Measurements from ENCODE around the gene OR2AG2. TPM values are rescaled to one million over a fixed set of nuclear protein-coding genes. Genes with fewer than 3 reads are reported as not detected.
A peak's percentile ranks its signal among the peaks of the same experiment; 100 is the strongest.
"Not testable (repeated sequence)": the region's sequence is repeated elsewhere in the genome, so short reads cannot be mapped to it uniquely, and the experiment has no call there.

Gene OR2AG2, protein sequence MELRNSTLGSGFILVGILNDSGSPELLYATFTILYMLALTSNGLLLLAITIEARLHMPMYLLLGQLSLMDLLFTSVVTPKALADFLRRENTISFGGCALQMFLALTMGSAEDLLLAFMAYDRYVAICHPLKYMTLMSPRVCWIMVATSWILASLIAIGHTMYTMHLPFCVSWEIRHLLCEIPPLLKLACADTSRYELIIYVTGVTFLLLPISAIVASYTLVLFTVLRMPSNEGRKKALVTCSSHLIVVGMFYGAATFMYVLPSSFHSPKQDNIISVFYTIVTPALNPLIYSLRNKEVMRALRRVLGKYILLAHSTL
- under 1 TPM in 3 of 4 donors, not detected in 1; 0.08 to 0.11 (median 0.09) TPM for polyA plus RNA-seq (ENCODE audit: insufficient read length in 4 of 4)

DNA sequence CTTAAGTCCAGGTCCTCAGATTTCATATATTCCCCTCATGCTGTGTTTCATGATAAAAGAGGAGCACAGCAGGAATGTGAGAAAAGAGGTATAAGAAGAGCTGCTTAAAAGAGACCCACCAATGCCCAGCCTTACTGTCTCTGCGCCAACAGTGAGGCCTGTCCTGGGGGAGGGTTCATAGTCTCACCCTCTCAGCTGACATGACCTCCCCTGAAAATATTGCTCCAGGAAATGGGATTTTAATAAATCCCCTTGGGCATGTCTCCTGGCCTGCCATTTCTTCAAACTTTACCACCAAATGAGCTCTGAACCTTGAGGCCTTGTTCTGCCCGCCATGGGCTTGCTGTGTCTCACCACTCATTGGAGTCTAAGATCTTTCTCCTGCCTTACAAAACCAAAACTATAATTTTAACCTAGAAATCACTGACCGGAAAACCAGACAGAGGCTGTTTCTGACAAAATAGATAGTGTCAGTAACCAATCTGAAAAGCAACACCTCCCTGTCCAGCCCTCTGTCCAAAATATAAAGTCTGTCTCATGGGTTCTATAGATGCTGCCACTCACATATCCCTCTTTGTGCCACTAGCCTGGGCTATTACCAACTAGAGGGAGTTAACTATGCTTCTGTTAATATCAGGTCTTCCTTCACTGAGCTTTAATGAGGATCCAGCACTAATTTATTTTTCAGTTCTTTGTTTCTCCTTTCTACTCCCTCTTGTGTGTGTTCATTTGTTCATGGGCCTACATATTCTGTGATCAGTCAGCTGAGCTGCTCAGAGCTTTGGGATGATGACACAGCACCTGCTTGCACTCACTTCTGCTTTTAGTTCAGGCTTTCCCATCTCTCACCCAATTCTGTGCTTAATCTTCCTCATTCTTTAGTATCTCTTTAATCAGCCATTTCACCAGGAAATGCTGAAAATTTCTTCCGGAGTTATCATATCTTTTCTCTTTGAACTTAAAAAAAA is at the start of gene OR2AG2:
TSS of gene OR2AG2 (minus strand) at position 51 of the 968 bp plus-strand sequence. CDS start 3,019 bp downstream, outside the sequence.
- no peak for DNase-seq (ENCODE audit: low read depth in 4 of 4, low spot score in 3 of 4)

DNA sequence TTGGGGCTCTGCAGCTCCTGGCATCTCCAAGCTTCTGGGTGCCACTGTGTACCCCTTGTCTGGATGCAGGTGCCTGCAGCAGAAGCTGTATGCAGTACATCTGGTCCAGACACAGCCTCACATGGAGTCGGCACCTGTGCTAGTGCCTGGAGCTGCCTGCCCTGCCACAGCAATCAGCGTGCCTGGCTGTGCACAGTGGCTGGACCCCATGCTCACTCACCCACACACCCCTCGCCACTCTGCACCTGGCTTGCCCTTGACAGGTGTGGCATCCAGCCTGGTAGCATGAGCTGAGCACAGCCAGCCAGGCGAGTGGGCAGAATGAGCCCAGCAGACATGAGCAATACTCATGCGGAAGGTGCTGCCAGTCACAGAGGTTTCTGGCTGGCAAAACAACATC is 47.2 kb upstream of the OR2AG2 start:
- no peak for DNase-seq (ENCODE audit: low read depth in 4 of 4, low spot score in 3 of 4)

DNA sequence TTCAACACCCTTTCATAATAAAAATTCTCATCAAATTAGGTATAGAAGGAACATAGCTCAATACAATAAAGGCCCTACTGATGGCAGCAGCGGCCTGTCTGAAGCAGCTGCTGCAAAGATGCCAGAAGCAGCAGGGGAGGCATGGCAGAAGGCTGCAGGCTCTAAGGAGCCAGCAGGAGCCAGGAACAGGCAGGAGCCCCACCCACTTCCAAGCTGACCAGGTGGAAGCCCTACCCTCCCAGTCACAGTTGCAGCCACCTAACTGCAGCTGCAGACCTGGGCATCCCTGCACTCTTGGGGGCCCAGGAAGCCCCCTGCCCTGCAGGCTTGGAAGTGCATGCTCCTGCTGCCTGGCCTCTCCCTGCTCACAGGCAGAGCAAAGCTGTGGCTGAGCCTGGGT is 45.9 kb upstream of the OR2AG2 start:
- DNase-seq (ENCODE audit: low read depth in 4 of 4, low spot score in 3 of 4), result no peak

DNA sequence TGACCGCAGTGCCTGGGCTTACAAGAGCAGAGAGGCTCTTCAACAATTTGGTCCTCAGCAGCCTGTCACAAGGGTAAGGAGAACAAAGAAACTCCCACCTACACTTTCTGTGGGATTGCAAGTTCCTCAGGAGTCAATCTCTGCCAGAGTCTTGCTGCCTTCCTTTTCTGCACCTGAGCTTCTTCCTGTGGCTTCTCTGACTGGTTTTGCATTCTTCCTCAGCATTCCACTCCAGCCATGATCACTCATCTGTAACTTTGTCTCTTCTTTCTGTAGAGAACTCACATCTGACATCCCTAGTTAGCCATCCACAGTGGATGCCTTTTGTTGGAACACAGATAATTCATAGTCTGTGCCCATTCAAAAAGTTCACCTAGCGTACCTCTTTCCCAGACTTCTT is 41.9 kb upstream of the OR2AG2 start:
- no peak for DNase-seq (ENCODE audit: low read depth in 4 of 4, low spot score in 3 of 4)

DNA sequence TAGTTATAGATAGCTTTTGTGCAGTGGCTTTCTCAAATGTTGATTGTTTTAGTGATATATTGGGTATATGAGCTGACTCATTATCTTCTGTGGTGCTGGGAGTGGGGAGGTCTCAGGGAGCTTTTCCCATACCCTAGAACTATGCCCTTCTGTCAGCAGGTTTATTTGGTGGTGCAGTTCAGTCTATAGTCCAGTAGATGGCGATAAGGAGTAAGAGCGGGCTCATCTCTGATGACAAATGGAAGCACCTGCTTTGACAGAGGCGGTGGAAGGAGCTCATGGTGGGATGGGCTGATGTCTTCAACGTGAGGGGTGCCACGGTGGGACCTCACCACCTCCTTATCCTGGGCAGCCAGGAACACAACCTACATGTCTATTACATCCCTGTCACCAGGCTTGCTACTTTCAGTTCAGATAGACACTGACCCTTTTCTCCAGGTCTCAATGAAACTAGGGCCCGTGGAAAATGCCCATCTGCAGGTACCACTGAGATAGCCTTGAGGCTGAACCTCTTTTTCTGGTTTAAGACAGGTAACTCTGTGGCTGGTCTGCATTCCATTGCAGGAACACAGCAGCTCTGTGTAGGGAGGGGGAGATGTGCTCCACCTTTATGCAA is 40.7 kb upstream of the OR2AG2 start:
- DNase-seq (ENCODE audit: low read depth in 4 of 4, low spot score in 3 of 4), result peak in 3 of 4 donors; percentile 4 to 16 (median 7)

DNA sequence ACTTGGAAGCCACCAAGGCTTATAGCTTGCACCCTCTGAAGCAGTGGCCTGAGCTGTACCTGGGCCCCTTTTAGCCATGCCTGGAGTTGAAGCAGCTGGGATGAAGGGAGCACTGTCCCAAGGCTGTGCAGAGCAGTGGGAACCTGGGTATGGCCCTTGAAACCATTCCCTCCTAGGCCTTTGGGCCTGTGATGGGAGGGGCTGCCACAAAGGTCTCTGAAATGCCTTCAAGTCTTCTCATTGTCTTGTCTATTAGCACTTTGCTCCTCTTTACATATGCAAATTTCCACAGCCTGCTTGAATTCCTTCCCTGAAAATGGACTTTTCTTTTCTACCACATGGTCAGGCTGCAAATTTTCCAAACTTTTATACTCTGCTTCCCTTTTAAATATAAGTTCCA is 29.3 kb upstream of the OR2AG2 start:
- not testable (repeated sequence) for DNase-seq (ENCODE audit: low read depth in 4 of 4, low spot score in 3 of 4)

DNA sequence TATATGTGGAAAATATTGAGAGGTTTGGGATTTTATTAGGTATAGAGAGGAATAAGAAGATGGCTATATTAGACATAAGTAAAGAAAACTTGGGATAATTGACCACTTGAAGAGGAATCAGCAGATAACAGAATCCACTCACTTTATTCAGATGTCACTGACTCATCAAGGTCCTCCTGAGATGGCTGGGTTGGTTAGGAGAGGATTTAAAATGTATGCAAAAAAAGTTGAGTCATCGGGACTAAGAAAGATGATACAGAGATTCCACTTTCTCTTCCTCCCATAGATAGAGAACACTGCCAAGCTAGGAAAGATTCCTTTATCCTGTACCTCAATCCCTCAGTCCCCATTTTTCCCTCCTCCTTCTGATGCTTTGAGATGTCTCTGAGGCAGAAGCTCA is 27.6 kb upstream of the OR2AG2 start, which contains the start of gene OR6A2:
TSS of gene OR6A2 (minus strand) at position 288 of the 400 bp plus-strand sequence. CDS start 3,981 bp downstream, outside the sequence.
- no peak for DNase-seq (ENCODE audit: low read depth in 4 of 4, low spot score in 3 of 4)

DNA sequence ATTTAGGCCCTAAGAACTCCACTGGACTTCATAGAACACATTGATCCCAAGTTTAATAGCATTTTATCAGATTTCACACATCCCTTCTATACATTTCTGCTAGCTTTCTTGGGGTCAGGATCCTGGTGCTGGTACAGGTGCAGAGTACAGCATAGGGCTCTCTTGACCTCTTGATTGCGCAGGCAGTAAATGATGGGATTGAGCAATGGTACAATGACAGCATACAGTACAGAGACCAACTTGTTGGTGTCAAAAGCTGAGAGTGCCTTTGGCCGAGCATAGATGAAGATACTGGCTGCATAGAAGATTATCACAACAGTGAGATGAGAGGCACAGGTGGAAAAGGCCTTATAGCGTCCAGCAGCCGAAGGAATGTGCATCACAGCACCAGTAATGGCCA is 22.9 kb upstream of the OR2AG2 start:
- no peak for DNase-seq (ENCODE audit: low read depth in 4 of 4, low spot score in 3 of 4)

DNA sequence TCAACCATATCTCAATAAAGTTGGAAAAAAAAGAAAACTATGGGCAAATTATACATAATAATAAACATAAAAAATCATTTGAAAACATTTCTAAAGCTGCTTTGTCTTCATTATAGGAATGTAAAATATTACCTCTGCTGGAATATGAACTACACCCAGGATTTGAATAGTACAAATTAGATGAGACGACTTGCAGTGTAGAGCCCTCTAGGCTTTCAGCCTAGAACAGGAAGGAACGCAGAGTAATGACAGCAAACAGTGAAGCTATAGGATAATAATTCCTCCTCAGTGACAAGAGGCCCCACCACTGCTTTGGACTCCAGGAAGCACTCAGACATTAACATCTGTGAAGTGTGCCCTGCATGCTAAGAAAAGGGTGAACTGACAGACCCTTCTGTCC is 18.8 kb upstream of the OR2AG2 start:
- DNase-seq (ENCODE audit: low read depth in 4 of 4, low spot score in 3 of 4), result no peak

DNA sequence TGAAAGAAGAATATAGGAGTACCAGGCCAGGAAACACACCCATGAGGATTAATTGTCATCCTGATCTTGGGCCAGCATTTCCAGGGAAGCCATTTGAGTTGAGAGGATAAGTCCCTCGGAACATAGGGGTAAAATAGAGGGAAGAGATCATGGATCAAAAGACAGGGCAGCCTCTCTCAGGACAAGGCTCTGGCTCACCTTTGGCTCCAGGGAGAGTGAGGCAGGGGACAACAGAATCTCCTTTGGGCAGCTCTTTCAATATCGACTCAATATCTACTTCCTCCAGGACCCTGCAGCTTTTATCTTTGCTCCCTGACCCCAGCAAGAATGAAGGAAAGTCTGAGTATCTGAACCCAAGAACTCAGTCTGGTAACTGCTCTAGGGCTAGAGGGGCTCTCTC is 10.9 kb upstream of the OR2AG2 start, which contains the start of gene OR2AG1:
TSS of gene OR2AG1 (plus strand) at position 301 of the 400 bp plus-strand sequence. CDS start 2,018 bp downstream, outside the sequence.
- DNase-seq (ENCODE audit: low read depth in 4 of 4, low spot score in 3 of 4), result no peak

DNA sequence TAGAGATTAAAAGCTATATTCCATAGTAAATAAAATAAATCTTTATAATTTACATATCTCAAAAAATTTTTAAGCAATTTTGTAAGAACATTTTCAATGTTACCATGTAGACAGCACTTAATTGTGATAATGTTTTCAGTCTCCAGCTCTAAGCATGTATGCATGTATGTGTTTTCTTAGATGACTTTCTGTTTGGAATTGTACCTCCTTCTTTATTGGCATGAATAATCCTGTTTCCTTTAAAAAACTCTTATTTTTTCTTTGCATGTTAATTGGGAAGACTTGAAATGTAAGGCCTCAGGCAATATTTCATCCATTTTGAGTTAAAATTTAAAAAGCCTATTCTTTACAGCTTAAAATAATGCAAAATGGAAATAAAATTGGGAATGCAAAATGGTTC is 9.1 kb upstream of the OR2AG2 start:
- DNase-seq (ENCODE audit: low read depth in 4 of 4, low spot score in 3 of 4), result no peak

DNA sequence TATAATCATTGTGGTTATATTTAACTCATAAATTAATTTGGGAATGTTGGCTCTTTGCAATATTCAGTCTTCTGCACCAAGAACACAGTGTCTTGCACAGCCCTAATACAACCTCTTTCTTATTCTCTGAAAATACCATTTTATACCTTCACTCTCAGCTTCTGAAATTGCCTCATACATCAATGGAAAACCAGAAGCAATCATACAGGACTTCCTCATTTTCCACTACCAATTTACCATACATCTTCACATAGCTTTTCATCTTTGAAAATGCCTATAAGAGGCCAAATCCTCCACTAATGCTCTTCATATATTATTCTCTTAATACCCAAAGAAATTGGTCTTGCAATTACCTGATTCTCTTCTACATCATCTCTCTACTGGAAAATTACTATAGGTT is 6.7 kb upstream of the OR2AG2 start:
- no peak for DNase-seq (ENCODE audit: low read depth in 4 of 4, low spot score in 3 of 4)

DNA sequence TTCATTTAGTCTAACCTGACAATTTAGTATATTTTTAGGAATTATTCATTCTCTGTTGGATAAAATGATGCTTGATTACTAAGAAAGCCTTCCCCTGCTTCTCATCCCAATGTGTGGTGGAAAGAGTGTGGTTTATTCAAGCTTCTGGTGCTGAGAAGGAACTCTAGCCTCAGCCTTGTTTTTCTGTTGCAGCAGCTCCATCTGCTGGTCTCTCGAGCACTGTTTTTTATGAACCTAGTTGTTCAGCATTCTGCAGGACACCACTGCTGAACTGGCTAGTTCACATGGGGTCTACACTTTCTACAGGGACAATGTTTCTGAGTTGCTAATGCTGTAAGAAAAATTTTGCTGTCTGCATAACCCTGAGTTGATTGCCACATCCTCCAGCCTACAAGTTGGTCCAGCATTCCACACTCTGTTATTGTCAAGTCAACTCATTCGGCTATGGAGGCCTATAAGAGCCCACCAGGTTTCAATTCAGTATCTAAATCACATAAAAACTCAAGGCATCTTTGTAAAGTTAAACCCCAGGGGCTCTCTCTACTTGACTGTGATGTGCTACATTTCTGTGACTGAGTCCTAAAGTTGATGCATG is 14.3 kb downstream of the OR2AG2 start:
- peak in 3 of 4 donors; percentile 26 to 39 (median 28) for DNase-seq (ENCODE audit: low read depth in 4 of 4, low spot score in 3 of 4)

DNA sequence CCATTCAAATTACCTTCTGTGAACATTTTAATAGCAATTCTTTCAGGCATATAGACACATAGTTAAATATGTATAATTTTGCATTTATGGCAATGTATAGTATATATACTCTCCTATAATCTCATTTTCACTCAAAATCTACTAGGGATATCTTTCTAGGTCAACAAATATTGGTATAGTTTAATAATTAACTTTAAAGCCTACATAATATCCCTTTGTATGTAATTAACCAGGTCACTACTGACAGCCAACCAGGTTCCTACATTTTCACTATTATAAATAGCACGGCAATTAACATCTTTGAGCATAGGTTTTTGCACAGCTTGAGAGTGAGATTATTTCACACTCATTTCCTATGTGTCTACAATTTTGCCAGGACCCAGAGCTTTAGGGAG is 15.8 kb downstream of the OR2AG2 start:
- DNase-seq (ENCODE audit: low read depth in 4 of 4, low spot score in 3 of 4), result no peak

DNA sequence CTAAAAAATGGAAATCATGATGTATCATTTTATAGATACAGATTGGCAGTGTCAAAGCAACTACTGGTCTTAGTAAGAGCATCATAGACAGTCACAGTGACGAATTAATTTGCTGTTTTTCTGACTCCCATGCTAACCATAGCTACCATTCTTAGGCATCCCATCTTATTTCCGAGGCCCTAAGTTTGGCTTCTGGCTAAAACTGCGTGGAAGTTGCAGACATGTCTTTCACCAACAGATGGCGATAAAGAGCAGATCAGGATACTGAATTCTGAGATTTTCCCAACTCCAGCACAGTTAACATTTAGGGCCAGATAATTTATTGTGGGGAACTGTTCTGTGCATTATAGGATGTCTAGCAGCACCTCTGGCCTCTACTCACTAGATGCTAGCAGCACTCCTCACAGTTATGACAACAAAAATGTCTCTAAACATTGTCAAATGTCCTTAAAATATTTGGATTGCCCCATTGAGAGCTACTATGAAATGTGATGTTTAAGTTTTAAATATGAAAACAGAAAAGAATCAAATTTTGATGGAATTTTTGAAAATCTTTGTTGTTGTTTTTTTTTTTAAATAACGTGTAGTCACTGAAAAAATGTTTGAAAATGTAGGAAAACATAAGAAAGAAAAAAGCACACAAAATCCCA is 16.3 kb downstream of the OR2AG2 start:
- DNase-seq (ENCODE audit: low read depth in 4 of 4, low spot score in 3 of 4), result peak in 3 of 4 donors; percentile 32 to 36 (median 33)

DNA sequence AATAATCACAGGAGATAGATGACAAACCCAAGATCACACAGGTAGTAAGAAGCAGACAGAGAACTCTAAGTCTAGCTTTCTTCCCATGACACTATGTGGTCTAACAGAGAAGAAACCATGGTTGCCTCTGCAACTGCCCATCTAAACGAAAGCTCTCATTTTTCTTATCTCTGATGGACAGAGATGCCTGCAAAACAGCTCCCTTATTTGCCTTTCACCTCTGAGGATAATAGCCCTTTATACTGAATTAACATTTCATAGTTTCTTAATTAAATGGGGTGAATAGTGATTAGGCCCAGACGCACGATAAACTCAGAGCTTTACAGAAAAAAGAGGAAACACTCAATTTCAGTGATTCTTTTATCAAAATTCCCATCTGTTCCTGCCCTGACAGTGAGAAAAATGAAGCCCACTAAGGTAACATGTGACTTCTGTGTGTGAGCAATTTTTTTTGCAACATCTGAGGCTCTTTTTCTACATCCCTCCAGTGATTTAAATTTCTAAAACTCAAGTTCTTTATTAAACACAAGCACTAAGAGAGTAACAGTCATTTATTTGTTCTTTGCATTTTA is 24.6 kb downstream of the OR2AG2 start:
- no peak for DNase-seq (ENCODE audit: low read depth in 4 of 4, low spot score in 3 of 4)

DNA sequence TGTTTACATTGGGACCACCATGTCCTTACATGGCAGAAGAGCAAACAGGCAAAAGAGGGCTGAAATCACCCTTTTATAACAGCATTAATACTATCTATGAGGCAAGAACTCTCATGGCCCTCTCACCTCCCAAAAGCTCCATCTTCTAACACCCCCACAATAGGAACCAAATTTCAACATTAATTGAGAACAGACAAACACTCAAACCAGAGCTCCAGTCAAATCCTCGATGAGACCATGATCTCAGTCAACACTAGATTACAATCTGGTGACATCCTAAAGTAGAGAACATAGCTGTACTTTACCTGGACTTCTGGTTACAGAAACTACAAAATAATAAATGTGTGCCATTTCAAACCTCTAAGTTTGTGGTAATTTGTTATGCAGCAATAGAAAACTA is 25.1 kb downstream of the OR2AG2 start:
- DNase-seq (ENCODE audit: low read depth in 4 of 4, low spot score in 3 of 4), result no peak

DNA sequence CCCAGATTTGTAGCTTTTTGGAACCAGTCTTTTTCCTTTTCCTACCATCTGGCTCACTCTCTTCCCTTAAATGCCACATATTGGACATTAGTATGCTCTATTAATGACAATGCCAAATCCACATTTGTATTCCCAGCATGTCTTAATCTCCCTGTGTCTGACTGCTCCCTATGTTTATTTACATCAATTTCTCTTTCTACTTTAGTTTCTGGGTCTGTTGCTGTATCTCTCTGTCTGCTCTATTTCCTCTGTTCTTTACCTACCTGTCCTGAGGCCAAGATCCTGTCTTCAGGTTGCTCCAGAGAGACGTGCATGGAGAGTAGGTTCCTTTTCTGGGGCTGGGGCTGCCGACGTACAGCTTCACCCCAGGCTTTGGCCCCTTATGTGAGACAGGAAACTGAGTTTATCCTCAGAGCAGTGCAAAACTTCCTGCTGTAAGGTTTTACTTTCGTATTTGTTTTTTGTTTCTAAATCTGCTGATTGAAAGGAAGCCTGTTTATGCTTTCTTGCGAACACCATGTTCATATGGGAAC is 25.6 kb downstream of the OR2AG2 start:
- DNase-seq (ENCODE audit: low read depth in 4 of 4, low spot score in 3 of 4), result no peak

DNA sequence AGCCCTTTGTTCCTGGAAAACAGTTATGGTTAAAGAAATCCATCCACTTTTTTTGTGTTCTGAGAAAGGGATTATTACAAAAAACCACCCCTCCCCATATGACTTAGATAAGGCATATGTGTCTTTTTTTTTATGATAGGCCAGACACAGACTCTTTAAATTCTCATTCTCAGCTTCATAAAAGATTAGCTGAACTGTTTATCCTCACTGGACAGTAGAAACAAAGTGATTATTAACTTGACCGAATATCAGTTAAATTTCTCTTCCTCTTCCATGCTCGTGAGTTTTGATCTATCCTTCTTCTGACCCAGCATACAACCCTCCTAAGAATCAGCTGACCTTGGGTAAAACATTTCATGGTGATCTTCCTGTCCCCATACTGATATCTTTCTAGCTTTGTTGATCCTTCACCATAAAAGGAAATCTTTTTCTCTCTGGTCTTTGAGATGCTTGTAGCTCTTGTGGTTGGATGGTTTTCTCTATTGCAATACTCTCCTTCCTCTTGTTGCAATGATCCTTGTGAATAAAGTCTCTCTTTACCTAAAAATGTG is 26.2 kb downstream of the OR2AG2 start:
- DNase-seq (ENCODE audit: low read depth in 4 of 4, low spot score in 3 of 4), result no peak

Data from right renal pelvis (tissue), 4 donors.